Measurements from ENCODE around the gene SEMA4B.

DNA sequence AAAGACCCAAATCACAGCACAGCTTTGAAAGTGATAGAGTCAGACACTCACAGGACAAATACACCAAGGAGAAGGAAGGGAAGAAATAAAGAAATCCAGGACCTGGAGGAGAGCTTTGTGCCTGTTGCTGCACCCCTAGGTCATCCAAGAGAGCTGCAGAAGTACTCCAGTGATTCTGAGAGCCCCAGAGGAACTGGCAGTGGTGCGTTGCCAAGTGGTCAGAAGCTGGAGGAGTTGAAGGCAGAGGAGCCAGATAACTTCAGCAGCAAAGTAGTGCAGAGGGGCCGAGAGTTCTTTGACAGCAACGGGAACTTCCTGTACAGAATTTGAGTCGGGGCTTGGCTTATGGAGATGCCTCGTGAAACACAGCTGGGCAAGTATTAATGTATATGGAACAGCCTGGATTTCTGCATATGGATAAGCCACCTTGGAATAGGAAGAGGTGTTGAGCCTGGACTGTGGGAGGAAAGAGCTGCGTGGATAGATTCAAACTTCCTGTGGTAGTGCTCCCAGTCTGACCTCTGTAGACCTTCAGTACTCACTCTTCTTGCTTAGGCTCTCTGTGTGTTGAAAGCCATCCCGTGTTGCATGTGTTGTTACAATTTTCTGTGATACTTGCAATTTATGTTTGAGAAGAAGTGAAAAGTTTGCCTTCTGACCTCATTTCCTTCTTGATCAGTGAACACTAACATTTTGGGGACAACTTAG lies 70.5 kb downstream of the SEMA4B start:
- TF ChIP-seq, protein P1, sequence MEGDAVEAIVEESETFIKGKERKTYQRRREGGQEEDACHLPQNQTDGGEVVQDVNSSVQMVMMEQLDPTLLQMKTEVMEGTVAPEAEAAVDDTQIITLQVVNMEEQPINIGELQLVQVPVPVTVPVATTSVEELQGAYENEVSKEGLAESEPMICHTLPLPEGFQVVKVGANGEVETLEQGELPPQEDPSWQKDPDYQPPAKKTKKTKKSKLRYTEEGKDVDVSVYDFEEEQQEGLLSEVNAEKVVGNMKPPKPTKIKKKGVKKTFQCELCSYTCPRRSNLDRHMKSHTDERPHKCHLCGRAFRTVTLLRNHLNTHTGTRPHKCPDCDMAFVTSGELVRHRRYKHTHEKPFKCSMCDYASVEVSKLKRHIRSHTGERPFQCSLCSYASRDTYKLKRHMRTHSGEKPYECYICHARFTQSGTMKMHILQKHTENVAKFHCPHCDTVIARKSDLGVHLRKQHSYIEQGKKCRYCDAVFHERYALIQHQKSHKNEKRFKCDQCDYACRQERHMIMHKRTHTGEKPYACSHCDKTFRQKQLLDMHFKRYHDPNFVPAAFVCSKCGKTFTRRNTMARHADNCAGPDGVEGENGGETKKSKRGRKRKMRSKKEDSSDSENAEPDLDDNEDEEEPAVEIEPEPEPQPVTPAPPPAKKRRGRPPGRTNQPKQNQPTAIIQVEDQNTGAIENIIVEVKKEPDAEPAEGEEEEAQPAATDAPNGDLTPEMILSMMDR (IDR thresholded peaks at IDR 0.05), result no peak
- TF ChIP-seq POLR2A (IDR thresholded peaks at IDR 0.05), result no peak
